PC-9 (cell line): ENCODE results near the gene CACNG6. TPM values are rescaled to one million over a fixed set of nuclear protein-coding genes. Genes with fewer than 3 reads are reported as not detected.
"Not testable (repeated sequence)": the region's sequence is repeated elsewhere in the genome, so short reads cannot be mapped to it uniquely, and the experiment has no call there.

Experiments used
- BruUV-seq: library from RNA; stranded (reverse); fragments of 400-500 nt; replicated peaks from 2 replicates; lab custom pipeline; 2021; lab: Mats Ljungman, UMichigan
- CTCF ChIA-PET: fragments of 300-600 bp; sonication (Branson Sonifier 250); formaldehyde crosslinking; loops from one replicate; lab custom pipeline; 2022; ENCODE audit warnings: antibody characterized with exemption; lab: Charles Lee
- POLR2A ChIA-PET: fragments of 300-600 bp; sonication (Branson Sonifier 250); formaldehyde crosslinking; loops from one replicate; lab custom pipeline; 2022; ENCODE audit warnings: antibody characterized with exemption; ENCODE audit not compliant: unreplicated experiment; lab: Charles Lee
- DNase-seq, 2 experiments: peaks; one replicate each; pipeline versions ENCODE4 v3.0.0 to v3.0.0-alpha.2; 2015 to 2022; ENCODE audit warnings: mixed read lengths in 1 of 2
- H2AFZ ChIP-seq: fragments of 200-600 bp; sonication (generic); 2 replicates; pipeline ENCODE4 v1.8.1; 2017; ENCODE audit warnings: antibody characterized with exemption
- H3F3A ChIP-seq: fragments of 200-600 bp; sonication (generic); 2 replicates; pipeline ENCODE4 v1.8.1; 2017; ENCODE audit warnings: antibody characterized with exemption, mild to moderate bottlenecking, low read depth; ENCODE audit not compliant: insufficient read depth
- H3K27ac ChIP-seq: fragments of 200-600 bp; sonication (generic); 2 replicates; pipeline ENCODE4 v1.6.1; 2016; ENCODE audit warnings: mixed run types
- H3K27me3 ChIP-seq: fragments of 200-600 bp; sonication (generic); 2 replicates; pipeline ENCODE4 v1.6.1; 2016; ENCODE audit warnings: low read depth, mixed run types; ENCODE audit not compliant: insufficient read depth
- H3K36me3 ChIP-seq: fragments of 200-600 bp; sonication (generic); 2 replicates; pipeline ENCODE4 v1.6.1; 2016; ENCODE audit warnings: low read depth, mixed run types
- H3K4me1 ChIP-seq: fragments of 200-600 bp; sonication (generic); replicated peaks from 2 replicates; pipeline ENCODE4 v1.6.1; 2016; ENCODE audit warnings: mixed run types; ENCODE audit not compliant: insufficient read depth
- H3K4me2 ChIP-seq: fragments of 200-600 bp; sonication (generic); 2 replicates; pipeline ENCODE4 v1.6.1; 2017; ENCODE audit warnings: mixed run types
- H3K4me3 ChIP-seq: fragments of 200-600 bp; sonication (generic); 2 replicates; pipeline ENCODE4 v1.6.1; 2016; ENCODE audit warnings: mixed run types
- H3K79me2 ChIP-seq: fragments of 200-600 bp; sonication (generic); 2 replicates; pipeline ENCODE4 v1.6.1; 2017; ENCODE audit warnings: low read depth, mixed run types
- H3K9me2 ChIP-seq: fragments of 200-600 bp; sonication (generic); 2 replicates; pipeline ENCODE4 v1.8.1; 2017; ENCODE audit warnings: mild to moderate bottlenecking; ENCODE audit not compliant: insufficient read depth
- H3K9me3 ChIP-seq: fragments of 200-600 bp; sonication (generic); 2 replicates; pipeline ENCODE4 v1.8.1; 2016; ENCODE audit warnings: low read depth; ENCODE audit not compliant: insufficient read depth
- H4K20me1 ChIP-seq: fragments of 200-600 bp; sonication (generic); 2 replicates; pipeline ENCODE4 v1.8.1; 2017; ENCODE audit not compliant: insufficient read depth
- EZH2 ChIP-seq: fragments of 200-600 bp; sonication (generic); IDR thresholded peaks from 2 replicates; pipeline ENCODE4 v1.8.0; 2017; ENCODE audit warnings: antibody characterized with exemption, low read depth
- intact Hi-C: fragments of 100-400 bp; cut with micrococcal nuclease; formaldehyde crosslinking; loops from one replicate; pipeline ENCODE4 v1.10.0; 2022; ENCODE audit not compliant: unreplicated experiment
- total RNA-seq: library from RNA; stranded (reverse); gene quantifications from 2 replicates; pipeline ENCODE4 v1.2.3, GENCODE V29; 2021
- TF ChIP-seq, protein P1 (sequence below): fragments of 200-600 bp; sonication (generic); conservative IDR thresholded peaks from 2 replicates; pipeline ENCODE4 v1.6.1; 2017; ENCODE audit warnings: mixed run types, antibody characterized with exemption, mild to moderate bottlenecking, moderate library complexity

Gene CACNG6
- total RNA-seq, 1 experiment from 2014 or later: 11.5 TPM

GRCh38 chr19:53945998-53946397 lies 45.4 kb upstream of the CACNG6 start:
- no peaks in the 10 kb centered on the region for H3K4me1 ChIP-seq
- TF ChIP-seq EZH2: no peak
- H3K9me2 ChIP-seq: no peaks in the 10 kb centered on the region
- H3K4me2 ChIP-seq: no peak overlapping the region
- H2AFZ ChIP-seq: no peak overlapping the region
- H3F3A ChIP-seq: no peaks in the 10 kb centered on the region
- H4K20me1 ChIP-seq: no peaks in the 10 kb centered on the region
- POLR2A ChIA-PET: no interaction called here
- H3K9me3 ChIP-seq: no peaks in the 10 kb centered on the region
- CTCF ChIA-PET: no interaction called here
- BruUV-seq: no TSS peak
- no peaks in the 10 kb centered on the region for H3K79me2 ChIP-seq
- DNase-seq: no peak
- no peaks in the 10 kb centered on the region for H3K27me3 ChIP-seq
- no peaks in the 10 kb centered on the region for H3K36me3 ChIP-seq
- intact Hi-C loops: no loop called here
- H3K4me3 ChIP-seq: no peak overlapping the region
- H3K27ac ChIP-seq: no peak overlapping the region

DNA sequence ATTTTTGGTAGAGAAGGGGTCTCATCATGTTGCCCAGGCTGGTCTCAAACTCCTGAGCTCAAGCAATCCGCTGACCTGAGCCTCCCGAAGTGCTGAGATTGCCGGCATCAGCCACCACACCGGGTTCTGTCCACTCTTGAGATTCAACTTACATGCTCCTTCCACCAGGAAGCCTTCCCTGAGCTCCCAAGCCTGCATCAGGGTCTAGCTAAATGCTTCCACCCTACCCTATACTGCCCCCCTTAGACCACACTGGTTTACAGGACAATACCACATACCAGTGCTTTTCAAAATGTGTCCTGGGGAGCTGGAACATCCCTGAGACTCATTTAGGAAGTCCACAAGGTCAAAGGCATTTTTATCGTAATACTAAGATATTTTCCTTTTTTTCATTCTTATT lies 43.8 kb upstream of the CACNG6 start:
- Histone ChIP-seq H3K27ac (no peak overlapping the region), H3K36me3 (no peaks in the 10 kb centered on the region), H3K79me2 (no peaks in the 10 kb centered on the region), H3K9me2 (no peaks in the 10 kb centered on the region), H3K4me3 (no peak overlapping the region), H3K4me1 (no peaks in the 10 kb centered on the region), H4K20me1 (no peaks in the 10 kb centered on the region), H3K4me2 (no peak overlapping the region), H3K27me3 (no peaks in the 10 kb centered on the region), H2AFZ (no peak overlapping the region), H3F3A (no peaks in the 10 kb centered on the region), H3K9me3 (no peaks in the 10 kb centered on the region)
- no TSS peak for BruUV-seq
- DNase-seq: no peak
- intact Hi-C loops: no loop called here
- ChIA-PET POLR2A (interaction anchor here (0.6 kb wide), 1 partner anchor 74 kb away, joined by 10 read pairs; no protein-coding TSS in a partner anchor), CTCF (interaction anchor here (0.7 to 1.2 kb wide), 2 partner anchors 76 to 94 kb away, joined by 3 to 8 read pairs; no protein-coding TSS in a partner anchor)
- TF ChIP-seq EZH2: no peak
- TF ChIP-seq, protein P1, sequence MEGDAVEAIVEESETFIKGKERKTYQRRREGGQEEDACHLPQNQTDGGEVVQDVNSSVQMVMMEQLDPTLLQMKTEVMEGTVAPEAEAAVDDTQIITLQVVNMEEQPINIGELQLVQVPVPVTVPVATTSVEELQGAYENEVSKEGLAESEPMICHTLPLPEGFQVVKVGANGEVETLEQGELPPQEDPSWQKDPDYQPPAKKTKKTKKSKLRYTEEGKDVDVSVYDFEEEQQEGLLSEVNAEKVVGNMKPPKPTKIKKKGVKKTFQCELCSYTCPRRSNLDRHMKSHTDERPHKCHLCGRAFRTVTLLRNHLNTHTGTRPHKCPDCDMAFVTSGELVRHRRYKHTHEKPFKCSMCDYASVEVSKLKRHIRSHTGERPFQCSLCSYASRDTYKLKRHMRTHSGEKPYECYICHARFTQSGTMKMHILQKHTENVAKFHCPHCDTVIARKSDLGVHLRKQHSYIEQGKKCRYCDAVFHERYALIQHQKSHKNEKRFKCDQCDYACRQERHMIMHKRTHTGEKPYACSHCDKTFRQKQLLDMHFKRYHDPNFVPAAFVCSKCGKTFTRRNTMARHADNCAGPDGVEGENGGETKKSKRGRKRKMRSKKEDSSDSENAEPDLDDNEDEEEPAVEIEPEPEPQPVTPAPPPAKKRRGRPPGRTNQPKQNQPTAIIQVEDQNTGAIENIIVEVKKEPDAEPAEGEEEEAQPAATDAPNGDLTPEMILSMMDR: peak; percentile 47; the same call in 1 of the 2 replicates

- BruUV-seq, H3K27ac ChIP-seq, DNase-seq, H3F3A ChIP-seq, H3K4me1 ChIP-seq, H3K79me2 ChIP-seq, H2AFZ ChIP-seq, H3K4me2 ChIP-seq, H4K20me1 ChIP-seq, H3K9me2 ChIP-seq, H3K36me3 ChIP-seq, H3K4me3 ChIP-seq, POLR2A ChIA-PET, intact Hi-C loops, H3K9me3 ChIP-seq, H3K27me3 ChIP-seq: not testable (repeated sequence)
- CTCF ChIA-PET: interaction anchor here (0.7 kb wide), 1 partner anchor 95 kb away, joined by 8 read pairs; no protein-coding TSS in a partner anchor
Measured at GRCh38 chr19:53948611-53949010, 42.8 kb upstream of the CACNG6 start.

DNA sequence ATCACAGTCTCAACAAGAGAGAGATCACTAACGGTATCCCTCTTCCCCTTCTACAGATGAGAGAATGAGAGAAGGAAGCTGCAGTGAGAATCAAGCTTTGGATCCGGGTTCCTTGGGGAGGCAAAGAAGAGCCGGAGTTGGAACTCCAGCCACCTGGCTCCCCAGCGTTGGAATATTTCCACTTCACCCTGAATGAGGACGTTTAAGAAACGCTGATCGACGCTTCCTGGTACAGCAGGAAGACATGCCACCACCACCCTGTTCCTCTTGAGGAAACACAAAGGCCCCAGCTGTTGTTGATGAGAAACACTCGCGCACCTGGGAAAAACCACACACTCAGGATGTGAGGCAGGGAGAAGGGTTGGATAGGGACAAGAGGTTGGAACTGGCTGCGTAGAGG lies 40.0 kb upstream of the CACNG6 start:
- Histone ChIP-seq H3K27me3 (no peaks in the 10 kb centered on the region), H3K4me2 (no peak overlapping the region), H3K79me2 (no peaks in the 10 kb centered on the region), H3F3A (0 out of 2 replicates have a peak, but pooled peaks cover 9% of the 10 kb centered on the region), H3K27ac (no peak overlapping the region), H3K9me3 (no peaks in the 10 kb centered on the region), H3K9me2 (no peaks in the 10 kb centered on the region), H3K4me1 (no peaks in the 10 kb centered on the region), H2AFZ (no peak overlapping the region), H4K20me1 (no peaks in the 10 kb centered on the region), H3K4me3 (no peak overlapping the region), H3K36me3 (no peaks in the 10 kb centered on the region)
- ChIA-PET POLR2A (no interaction called here), CTCF (no interaction called here)
- BruUV-seq: no TSS peak
- DNase-seq: no peak
- TF ChIP-seq, protein P1: no peak
- TF ChIP-seq EZH2: no peak
- intact Hi-C loops: no loop called here
